Kidney epithelial cell (primary cell): Measurements from ENCODE around the gene SLMAP. TPM values are rescaled to one million over a fixed set of nuclear protein-coding genes. Genes with fewer than 3 reads are reported as not detected.
"Not testable (repeated sequence)": the region's sequence is repeated elsewhere in the genome, so short reads cannot be mapped to it uniquely, and the experiment has no call there.

ENCODE experiments used
- DNase-seq: peaks from one replicate; pipeline ENCODE4 v3.0.0-alpha.2; 2010; ENCODE audit warnings: low read depth
- H3K27me3 ChIP-seq: 2 replicates; pipeline ENCODE4 v1.6.0; 2011; ENCODE audit warnings: low read length; ENCODE audit not compliant: control insufficient read depth, insufficient read depth
- H3K36me3 ChIP-seq: 2 replicates; pipeline ENCODE4 v1.5.1; 2011; ENCODE audit warnings: low read length; ENCODE audit not compliant: control insufficient read depth, insufficient read depth
- H3K4me3 ChIP-seq: 2 replicates; pipeline ENCODE4 v1.5.1; 2011; ENCODE audit warnings: low read depth, mild to moderate bottlenecking, control low read depth, low read length
- total RNA-seq: library from RNA; depleted of rRNA; stranded (reverse); fragments of >200 nt; gene quantifications from 2 replicates; pipeline ENCODE4 v1.2.3, GENCODE V29; 2015
- TF ChIP-seq, protein P1 (sequence below): IDR thresholded peaks from 2 replicates; pipeline ENCODE4 v1.5.1; 2011; ENCODE audit warnings: mild to moderate bottlenecking, moderate library complexity, low read length, control low read depth, inconsistent platforms; ENCODE audit not compliant: insufficient read depth, poor library complexity, severe bottlenecking

The SLMAP gene
- total RNA-seq, 1 donor from 2014 or later, result 48.6 TPM

DNA sequence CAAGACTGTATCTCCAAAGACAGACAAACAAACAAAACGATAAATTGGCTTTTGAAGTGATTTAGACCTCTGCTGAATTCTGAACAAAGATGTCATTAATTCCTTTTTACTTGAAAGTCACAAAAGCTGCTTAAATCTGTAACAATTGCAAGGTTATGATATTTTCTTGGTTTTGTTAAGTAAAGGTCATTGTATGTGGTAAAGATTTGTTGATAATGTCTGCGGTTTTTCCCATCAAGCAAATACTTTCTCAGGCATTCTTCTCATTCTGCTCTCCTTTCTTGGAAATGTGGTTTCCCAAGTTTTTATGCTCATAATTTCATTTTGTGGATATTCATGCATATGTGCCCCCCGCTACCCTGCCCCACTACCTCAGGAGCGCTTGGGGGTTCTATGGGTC, 116.5 kb downstream of the SLMAP start:
- TF ChIP-seq, protein P1, sequence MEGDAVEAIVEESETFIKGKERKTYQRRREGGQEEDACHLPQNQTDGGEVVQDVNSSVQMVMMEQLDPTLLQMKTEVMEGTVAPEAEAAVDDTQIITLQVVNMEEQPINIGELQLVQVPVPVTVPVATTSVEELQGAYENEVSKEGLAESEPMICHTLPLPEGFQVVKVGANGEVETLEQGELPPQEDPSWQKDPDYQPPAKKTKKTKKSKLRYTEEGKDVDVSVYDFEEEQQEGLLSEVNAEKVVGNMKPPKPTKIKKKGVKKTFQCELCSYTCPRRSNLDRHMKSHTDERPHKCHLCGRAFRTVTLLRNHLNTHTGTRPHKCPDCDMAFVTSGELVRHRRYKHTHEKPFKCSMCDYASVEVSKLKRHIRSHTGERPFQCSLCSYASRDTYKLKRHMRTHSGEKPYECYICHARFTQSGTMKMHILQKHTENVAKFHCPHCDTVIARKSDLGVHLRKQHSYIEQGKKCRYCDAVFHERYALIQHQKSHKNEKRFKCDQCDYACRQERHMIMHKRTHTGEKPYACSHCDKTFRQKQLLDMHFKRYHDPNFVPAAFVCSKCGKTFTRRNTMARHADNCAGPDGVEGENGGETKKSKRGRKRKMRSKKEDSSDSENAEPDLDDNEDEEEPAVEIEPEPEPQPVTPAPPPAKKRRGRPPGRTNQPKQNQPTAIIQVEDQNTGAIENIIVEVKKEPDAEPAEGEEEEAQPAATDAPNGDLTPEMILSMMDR, result no peak
- Histone ChIP-seq H3K27me3 (no peaks in the 10 kb centered on the region), H3K36me3 (no peaks in the 10 kb centered on the region), H3K4me3 (no peak overlapping the region)
- DNase-seq, result no peak

DNA sequence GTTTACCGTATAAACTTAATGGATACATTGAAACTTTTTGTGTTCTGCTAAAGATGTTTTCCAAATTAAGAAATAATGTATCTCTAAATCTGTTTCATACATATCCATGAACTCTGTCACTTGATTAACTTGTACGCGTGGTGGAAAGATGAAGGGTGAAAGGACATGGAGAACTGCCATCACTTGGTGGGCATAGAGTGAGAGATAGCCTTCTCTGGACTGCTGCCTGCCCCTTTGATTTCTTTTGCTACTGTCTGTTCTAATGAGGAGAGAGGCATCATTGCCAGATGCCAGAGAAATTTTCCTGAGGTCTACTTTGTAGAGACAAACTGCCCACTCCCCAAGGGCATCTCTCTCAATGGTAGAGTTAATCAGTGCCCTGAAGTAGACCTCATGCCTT, 120.5 kb downstream of the SLMAP start:
- TF ChIP-seq, protein P1, result no peak
- no peak for DNase-seq
- no peaks in the 10 kb centered on the region for H3K27me3 ChIP-seq
- no peak overlapping the region for H3K4me3 ChIP-seq
- H3K36me3 ChIP-seq, result no peaks in the 10 kb centered on the region

DNA sequence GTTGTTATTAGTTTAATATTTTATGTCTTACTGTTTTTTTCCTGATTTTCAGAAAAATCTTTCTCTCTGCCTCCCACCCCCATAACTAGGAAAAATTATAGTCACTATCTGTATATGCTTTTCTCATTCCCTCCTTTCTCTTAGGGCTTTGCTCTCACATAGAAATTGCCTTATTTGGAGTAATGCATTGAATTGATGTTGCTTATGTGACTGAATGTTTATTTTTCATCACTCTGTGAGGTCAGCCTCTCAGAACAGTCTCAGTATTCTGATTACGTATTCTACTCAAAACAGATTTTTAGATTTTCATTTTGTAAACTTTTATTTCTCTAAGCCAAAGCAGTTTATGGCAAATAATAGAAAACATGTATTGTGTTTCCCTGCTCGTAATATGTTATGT, 121.0 kb downstream of the SLMAP start:
- TF ChIP-seq, protein P1, result no peak
- H3K27me3 ChIP-seq, result no peaks in the 10 kb centered on the region
- H3K36me3 ChIP-seq, result no peaks in the 10 kb centered on the region
- H3K4me3 ChIP-seq, result no peak overlapping the region
- no peak for DNase-seq

DNA sequence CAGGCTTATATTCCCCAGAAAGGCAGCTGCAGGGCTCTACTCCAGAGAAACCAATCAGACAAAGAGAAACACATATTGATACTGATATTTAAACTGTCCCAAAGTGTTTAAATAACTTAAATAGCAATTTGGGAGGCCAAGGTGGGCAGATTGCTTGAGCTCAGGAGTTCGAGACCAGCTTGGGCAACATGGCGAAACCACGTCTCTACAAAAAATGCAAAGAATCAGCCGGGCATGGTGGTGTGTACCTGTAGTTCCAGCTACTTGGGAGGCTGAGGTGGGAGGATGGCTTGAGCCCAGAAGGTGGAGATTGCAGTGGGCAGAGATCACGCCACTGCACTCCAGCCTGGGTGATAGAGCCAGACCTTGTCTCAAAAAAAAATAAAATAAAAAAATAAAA, 128.3 kb downstream of the SLMAP start:
- not testable (repeated sequence) for DNase-seq, H3K4me3 ChIP-seq, H3K36me3 ChIP-seq, H3K27me3 ChIP-seq

DNA sequence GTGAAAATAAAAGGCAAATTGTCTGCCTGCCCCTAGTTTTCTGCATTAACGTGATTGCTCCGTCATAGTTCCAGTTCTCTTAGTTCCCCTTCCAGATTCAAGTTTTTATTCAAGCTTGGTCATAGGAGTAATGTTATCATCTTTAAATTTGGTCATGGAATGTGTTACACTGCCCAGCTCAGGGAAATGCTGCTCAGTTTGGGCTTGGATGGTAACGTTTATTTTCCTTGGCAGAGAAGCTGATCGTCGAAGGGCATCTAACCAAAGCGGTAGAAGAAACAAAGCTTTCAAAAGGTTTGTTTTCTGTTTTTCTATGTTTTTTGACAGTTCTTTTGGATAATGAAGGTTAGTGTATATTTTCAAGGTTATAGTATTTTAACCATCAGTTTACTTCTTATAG, 133.7 kb downstream of the SLMAP start:
- TF ChIP-seq, protein P1, result no peak
- no peak overlapping the region for H3K4me3 ChIP-seq
- no peaks in the 10 kb centered on the region for H3K27me3 ChIP-seq
- no peak for DNase-seq
- H3K36me3 ChIP-seq, result no peaks in the 10 kb centered on the region

DNA sequence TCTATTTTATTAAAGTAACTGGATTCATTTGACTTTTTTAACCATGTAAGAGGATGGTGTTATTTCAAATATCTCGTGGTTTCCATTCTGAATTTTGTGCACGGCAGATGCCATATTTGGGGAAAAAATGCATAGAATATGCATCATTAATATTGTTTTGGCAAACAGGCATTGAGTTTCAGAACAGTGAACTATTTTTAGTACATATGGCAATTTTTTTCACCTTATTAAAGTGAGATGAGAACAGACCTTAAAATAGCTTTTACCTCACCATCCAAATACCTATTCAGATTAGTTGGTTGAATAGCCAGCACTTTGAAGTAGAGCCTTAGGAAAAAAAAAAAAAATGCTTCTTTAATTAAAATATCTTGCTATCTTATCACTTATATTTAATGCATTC, 134.8 kb downstream of the SLMAP start:
- no peak overlapping the region for H3K4me3 ChIP-seq
- no peaks in the 10 kb centered on the region for H3K27me3 ChIP-seq
- TF ChIP-seq, protein P1, result no peak
- H3K36me3 ChIP-seq, result no peaks in the 10 kb centered on the region
- no peak for DNase-seq
